Left renal pelvis (tissue), 4 donors: Measurements from ENCODE around the gene ALDOC. TPM values are rescaled to one million over a fixed set of nuclear protein-coding genes. Genes with fewer than 3 reads are reported as not detected.
A peak's percentile ranks its signal among the peaks of the same experiment; 100 is the strongest.
"Not testable (repeated sequence)": the region's sequence is repeated elsewhere in the genome, so short reads cannot be mapped to it uniquely, and the experiment has no call there.

ENCODE experiments used
- DNase-seq, 4 donors: peaks; one replicate each; pipeline ENCODE4 v3.0.0-alpha.2; 2013; ENCODE audit warnings: low read depth in 4 of 4, low spot score in 3 of 4
- polyA plus RNA-seq, 4 donors: library from polyadenylated mRNA; unstranded; fragments of 120-200 nt; gene quantifications; one replicate each; pipeline ENCODE4 v1.2.1, GENCODE V29; 2013; ENCODE audit not compliant: insufficient read length in 4 of 4

Gene ALDOC
- polyA plus RNA-seq, 4 donors, result 6.1 to 30.3 (median 18.6) TPM

GRCh38 chr17:28584434-28584833, 7.7 kb upstream of the ALDOC start:
- no peak for DNase-seq

GRCh38 chr17:28582513-28582912, 5.8 kb upstream of the ALDOC start:
- DNase-seq, result no peak

GRCh38 chr17:28580959-28581358, 4.3 kb upstream of the ALDOC start:
- DNase-seq, result no peak

- DNase-seq, result no peak
These were observed 2.8 kb upstream of the ALDOC start for GRCh38 chr17:28579526-28579925.

GRCh38 chr17:28578246-28579195, 1.8 kb upstream of the ALDOC start:
- no peak for DNase-seq

GRCh38 chr17:28577466-28577824, 750 bp upstream of the ALDOC start:
- DNase-seq, result no peak

GRCh38 chr17:28576016-28576415, 679 bp downstream of the ALDOC start:
- not testable (repeated sequence) for DNase-seq

GRCh38 chr17:28575126-28575795, 1.4 kb downstream of the ALDOC start:
- no peak for DNase-seq

GRCh38 chr17:28574526-28574925, 2.2 kb downstream of the ALDOC start:
- no peak for DNase-seq

GRCh38 chr17:28573966-28574480, 2.7 kb downstream of the ALDOC start:
- no peak for DNase-seq

GRCh38 chr17:28573521-28573920, 3.2 kb downstream of the ALDOC start:
- DNase-seq, result no peak

GRCh38 chr17:28573040-28573380, 3.7 kb downstream of the ALDOC start:
- no peak for DNase-seq

- no peak for DNase-seq
These were observed 4.2 kb downstream of the ALDOC start for GRCh38 chr17:28572259-28573039.

- peak; percentile 75 to 82 (median 78) for DNase-seq
These were observed 5.2 kb downstream of the ALDOC start, which contains the start of gene PIGS for GRCh38 chr17:28571361-28572122. TSS of gene PIGS (minus strand) at chr17:28571524. CDS start at chr17:28571496, 28 bp downstream.

GRCh38 chr17:28570716-28571360, 5.9 kb downstream of the ALDOC start:
- DNase-seq, result no peak

- no peak for DNase-seq
These were observed 7.2 kb downstream of the ALDOC start for GRCh38 chr17:28569446-28569845.

- DNase-seq, result no peak
These were observed 9.1 kb downstream of the ALDOC start for GRCh38 chr17:28567604-28568003.

- no peak for DNase-seq
These were observed 13.2 kb downstream of the ALDOC start for GRCh38 chr17:28563475-28563874.

- DNase-seq, result no peak
These were observed 21.7 kb downstream of the ALDOC start for GRCh38 chr17:28555022-28555421.

GRCh38 chr17:28554565-28554964, 22.1 kb downstream of the ALDOC start:
- DNase-seq, result no peak
